ENCODE data around the gene NCBP3. TPM values are rescaled to one million over a fixed set of nuclear protein-coding genes. Genes with fewer than 3 reads are reported as not detected.

The NCBP3 gene
- total and polyA plus RNA-seq, 9 of the 15 experiments (the other 6 are each of a cell fraction or from before 2014, with no cell fraction given), result 3.1 to 25.5 (median 20.5) TPM

DNA sequence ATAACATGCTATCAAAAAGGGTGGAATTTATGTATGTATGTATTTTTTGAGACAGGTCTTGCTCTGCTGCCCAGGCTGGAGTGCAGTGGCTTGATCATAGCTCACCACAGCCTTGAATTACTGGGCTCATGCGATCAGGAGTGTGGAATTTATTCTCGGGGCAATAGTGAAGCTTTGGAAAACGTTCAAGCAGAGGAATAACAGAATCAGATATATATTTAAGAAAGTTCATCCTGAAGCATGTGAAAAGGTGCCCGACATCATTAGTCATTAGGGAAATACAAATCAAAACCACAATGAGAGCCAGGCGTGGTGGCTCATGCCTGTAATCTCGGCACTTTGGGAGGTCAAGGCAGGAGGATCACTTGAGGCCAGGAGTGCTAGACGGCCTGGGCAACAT lies 37.3 kb downstream of the NCBP3 start:
- WGBS (ENCODE audit: insufficient coverage, low coverage, missing lambda C conversion rate), result 89% methylated on average over 7 of the region's 7 CpGs
- POLR2A ChIA-PET, result interaction anchor here (0.8 kb wide), 1 partner anchor 67 kb away, joined by 3 read pairs; no protein-coding TSS in a partner anchor
- Histone ChIP-seq H3K79me2 (ENCODE audit: control insufficient read depth, insufficient read depth, low read length) (no peaks in the 10 kb centered on the region), H3K4me1 (replicated peaks in 1 of 2; ENCODE audit: control insufficient read depth in 2 of 2, insufficient read depth in 2 of 2, low read length in 2 of 2) (no peaks in the 10 kb centered on the region; a peak in 1 of 5 replicates), H3K9me1 (ENCODE audit: control insufficient read depth, insufficient read depth, low read length) (no peaks in the 10 kb centered on the region), H3K36me3 (ENCODE audit: control insufficient read depth, insufficient read depth, low read length) (peaks cover 54% of the 10 kb centered on the region; the same call in 2 of the 3 replicates), H4K20me1 (replicated peaks; ENCODE audit: control insufficient read depth, insufficient read depth, low read length) (no peaks in the 10 kb centered on the region), H3K9me3 (replicated peaks; ENCODE audit: control insufficient read depth, insufficient read depth, low read depth, low read length) (no peaks in the 10 kb centered on the region), H3K4me2 (ENCODE audit: insufficient read depth, low read length) (no peak overlapping the region), H3K27ac (ENCODE audit: extremely low read depth, low read depth, low read length) (no peak overlapping the region), H3K4me3 (no peak overlapping the region), H3K9ac (ENCODE audit: insufficient read depth in 1 of 2, low read depth in 2 of 2, low read length in 2 of 2) (no peak overlapping the region), H3K27me3 (ENCODE audit: control insufficient read depth in 2 of 2, insufficient read depth in 2 of 2, low read length in 2 of 2) (no peaks in the 10 kb centered on the region), H2AFZ (ENCODE audit: low read depth, low read length) (no peak overlapping the region)
- intact Hi-C loops (cut with micrococcal nuclease) (no loop called here), in situ Hi-C loops (cut with MboI) (no loop called here)
- FAIRE-seq, result no peak
- TF ChIP-seq TSC22D4 (tag; IDR thresholded peaks at IDR 0.05), result no peak
- TF ChIP-seq ZNF586 (CRISPR knock-in tag; conservative IDR thresholded peaks at IDR 0.05), result no peak
- no peak for TF ChIP-seq GTF2F1 (IDR thresholded peaks at IDR 0.05; ENCODE audit: low read depth, low read length)
- no peak for TF ChIP-seq HNRNPK (IDR thresholded peaks at IDR 0.05; ENCODE audit: low read depth, low read length, poor library complexity, severe bottlenecking)
- no peak for TF ChIP-seq NFYB (IDR thresholded peaks at IDR 0.05; ENCODE audit: extremely low read depth, insufficient read length)
- no peak for TF ChIP-seq CHCHD3 (CRISPR knock-in tag; IDR thresholded peaks at IDR 0.05)
- TF ChIP-seq TFAP4 (CRISPR knock-in tag; IDR thresholded peaks at IDR 0.05; ENCODE audit: borderline replicate concordance), result no peak
- no peak for TF ChIP-seq ZBTB8A (IDR thresholded peaks at IDR 0.05; ENCODE audit: partially characterized antibody)
- no peak for TF ChIP-seq BMI1 (IDR thresholded peaks at IDR 0.05; ENCODE audit: low read length)
- no peak for TF ChIP-seq CC2D1A (IDR thresholded peaks at IDR 0.05)
- no peak for TF ChIP-seq XRCC5 (IDR thresholded peaks at IDR 0.05; ENCODE audit: low read depth, low read length)
- TF ChIP-seq FOXJ3 (CRISPR knock-in tag; IDR thresholded peaks at IDR 0.05), result no peak
- TF ChIP-seq RBM22 (IDR thresholded peaks at IDR 0.05; ENCODE audit: low read depth, low read length, poor library complexity, severe bottlenecking), result no peak
- no peak for TF ChIP-seq U2AF1 (optimal IDR thresholded peaks at IDR 0.05; ENCODE audit: low read depth, low read length)
- no peak for ATAC-seq
- no TSS peak for BruUV-seq (replicated peaks)
- CTCF ChIA-PET (ENCODE audit: low intra/inter-chr PET ratio), result no interaction called here
- no peak for DNase-seq (ENCODE audit: extremely low read depth in 1 of 4, low spot score in 3 of 4)
